Mucosa of rectum (tissue), 2 donors: ENCODE results near the gene SETDB1.
A peak's percentile ranks its signal among the peaks of the same experiment; 100 is the strongest.

Source experiments
- H3K27ac ChIP-seq, 2 donors: one replicate each; pipeline ENCODE4 v1.7.0; 2013; ENCODE audit warnings: inconsistent platforms in 2 of 2, low read depth in 2 of 2, low read length in 2 of 2
- H3K27me3 ChIP-seq, 2 donors: one replicate each; pipeline ENCODE4 v1.7.0; 2013; ENCODE audit warnings: low read length in 2 of 2; ENCODE audit not compliant: control insufficient read depth in 2 of 2, insufficient read depth in 2 of 2
- H3K36me3 ChIP-seq, 2 donors: one replicate each; pipeline ENCODE4 v1.7.0; 2013; ENCODE audit warnings: low read length in 2 of 2; ENCODE audit not compliant: control insufficient read depth in 2 of 2, insufficient read depth in 2 of 2
- H3K4me1 ChIP-seq, 2 donors: one replicate each; pipeline ENCODE4 v1.7.0; 2013; ENCODE audit warnings: low read length in 2 of 2, mild to moderate bottlenecking in 1 of 2; ENCODE audit not compliant: control insufficient read depth in 2 of 2, insufficient read depth in 2 of 2
- H3K4me3 ChIP-seq, 2 donors: one replicate each; pipeline ENCODE4 v1.7.0; 2013; ENCODE audit warnings: low read length in 2 of 2
- H3K9ac ChIP-seq, 2 donors: one replicate each; pipeline ENCODE4 v1.7.0; 2013; ENCODE audit warnings: low read length in 2 of 2, low read depth in 1 of 2, mild to moderate bottlenecking in 1 of 2
- H3K9me3 ChIP-seq, 2 donors: one replicate each; pipeline ENCODE4 v1.7.0; 2013; ENCODE audit warnings: low read length in 2 of 2; ENCODE audit not compliant: control insufficient read depth in 2 of 2
- donor health status: healthy.
- donor health status: Normal muscosa, but diverticular disease.

The SETDB1 gene

GRCh38 chr1:150999051-150999674 is 73.0 kb downstream of the SETDB1 start:
- no peaks in the 10 kb centered on the region for H3K27me3 ChIP-seq
- H3K27ac ChIP-seq, result no peak overlapping the region
- H3K4me3 ChIP-seq, result no peak overlapping the region
- no peaks in the 10 kb centered on the region for H3K9me3 ChIP-seq
- no peak overlapping the region for H3K9ac ChIP-seq
- H3K4me1 ChIP-seq, result peaks cover 9% of the 10 kb centered on the region in 2 donors
- H3K36me3 ChIP-seq, result peaks cover 46 to 52% of the 10 kb centered on the region in 2 donors

- Histone ChIP-seq H3K9me3 (no peaks in the 10 kb centered on the region), H3K4me3 (no peak overlapping the region), H3K9ac (no peak overlapping the region), H3K4me1 (peaks cover 11 to 15% of the 10 kb centered on the region in 2 donors), H3K27me3 (no peaks in the 10 kb centered on the region), H3K36me3 (peaks cover 46 to 52% of the 10 kb centered on the region in 2 donors), H3K27ac (no peak overlapping the region)
These were observed 73.8 kb downstream of the SETDB1 start for GRCh38 chr1:150999926-151000325.

GRCh38 chr1:151000408-151000807 is 74.2 kb downstream of the SETDB1 start:
- H3K9me3 ChIP-seq, result no peaks in the 10 kb centered on the region
- peaks cover 46 to 50% of the 10 kb centered on the region in 2 donors for H3K36me3 ChIP-seq

GRCh38 chr1:151001602-151002001 is 75.4 kb downstream of the SETDB1 start:
- Histone ChIP-seq H3K4me1 (peaks cover 18 to 21% of the 10 kb centered on the region in 2 donors), H3K27me3 (no peaks in the 10 kb centered on the region), H3K4me3 (no peak overlapping the region), H3K9me3 (no peaks in the 10 kb centered on the region), H3K36me3 (peaks cover 46 to 49% of the 10 kb centered on the region in 2 donors), H3K27ac (no peak overlapping the region), H3K9ac (no peak overlapping the region)

More at GRCh38 chr1:151000408-151000807, 74.2 kb downstream of the SETDB1 start:
- Histone ChIP-seq H3K27me3 (no peaks in the 10 kb centered on the region), H3K4me3 (no peak overlapping the region), H3K27ac (no peak overlapping the region), H3K4me1 (peaks cover 12 to 17% of the 10 kb centered on the region in 2 donors), H3K9ac (no peak overlapping the region)

GRCh38 chr1:151002051-151002450 is 75.9 kb downstream of the SETDB1 start:
- no peaks in the 10 kb centered on the region for H3K27me3 ChIP-seq
- no peaks in the 10 kb centered on the region for H3K9me3 ChIP-seq
- H3K27ac ChIP-seq, result no peak overlapping the region
- peaks cover 42 to 44% of the 10 kb centered on the region in 2 donors for H3K36me3 ChIP-seq
- H3K4me1 ChIP-seq, result peaks cover 22 to 24% of the 10 kb centered on the region in 2 donors
- no peak overlapping the region for H3K9ac ChIP-seq
- H3K4me3 ChIP-seq, result no peak overlapping the region

GRCh38 chr1:151002611-151003010 is 76.4 kb downstream of the SETDB1 start:
- Histone ChIP-seq H3K36me3 (peaks cover 37 to 39% of the 10 kb centered on the region in 2 donors), H3K27ac (no peak overlapping the region), H3K4me3 (peak overlapping the region in 1 of 2 donors; percentile 45), H3K4me1 (peaks cover 23 to 28% of the 10 kb centered on the region in 2 donors), H3K9me3 (no peaks in the 10 kb centered on the region), H3K27me3 (no peaks in the 10 kb centered on the region), H3K9ac (no peak overlapping the region)

- H3K4me1 ChIP-seq, result peaks cover 25 to 33% of the 10 kb centered on the region in 2 donors
- H3K27me3 ChIP-seq, result no peaks in the 10 kb centered on the region
- H3K36me3 ChIP-seq, result peaks cover 31 to 34% of the 10 kb centered on the region in 2 donors
- no peaks in the 10 kb centered on the region for H3K9me3 ChIP-seq
- H3K9ac ChIP-seq, result no peak overlapping the region
- peak overlapping the region in 1 of 2 donors; percentile 45 for H3K4me3 ChIP-seq
- no peak overlapping the region for H3K27ac ChIP-seq
These were observed 77.0 kb downstream of the SETDB1 start for GRCh38 chr1:151003180-151003579.

- Histone ChIP-seq H3K27me3 (no peaks in the 10 kb centered on the region), H3K9me3 (no peaks in the 10 kb centered on the region), H3K4me1 (peaks cover 34 to 40% of the 10 kb centered on the region in 2 donors), H3K4me3 (peak overlapping the region; percentile 81 to 84), H3K27ac (peak overlapping the region; percentile 88 to 93), H3K36me3 (peaks cover 16 to 18% of the 10 kb centered on the region in 2 donors), H3K9ac (peak overlapping the region; percentile 87 to 94)
These were observed 79.7 kb downstream of the SETDB1 start for GRCh38 chr1:151005729-151006319.

- H3K9me3 ChIP-seq, result no peaks in the 10 kb centered on the region
- peak within 1 kb of the TSS; percentile 88 to 93 for H3K27ac ChIP-seq
- H3K4me3 ChIP-seq, result peak within 1 kb of the TSS; percentile 84 to 90
- peak within 1 kb of the TSS; percentile 87 to 94 for H3K9ac ChIP-seq
- peaks cover 11 to 12% of the 10 kb centered on the region in 2 donors for H3K36me3 ChIP-seq
- peaks cover 39 to 40% of the 10 kb centered on the region in 2 donors for H3K4me1 ChIP-seq
- H3K27me3 ChIP-seq, result no peaks in the 10 kb centered on the region
These were observed 80.3 kb downstream of the SETDB1 start, which contains the start of gene MINDY1 for GRCh38 chr1:151006327-151007052. Gene MINDY1, minus strand, starts transcription at chr1:151006902. Its CDS starts 4,285 bp downstream, at chr1:151002617.

- H3K4me3 ChIP-seq, result peak overlapping the region; percentile 84 to 90
- H3K27me3 ChIP-seq, result no peaks in the 10 kb centered on the region
- no peaks in the 10 kb centered on the region for H3K36me3 ChIP-seq
- H3K9ac ChIP-seq, result peak overlapping the region; percentile 41 to 60
- no peaks in the 10 kb centered on the region for H3K9me3 ChIP-seq
- peak overlapping the region; percentile 88 to 93 for H3K27ac ChIP-seq
- H3K4me1 ChIP-seq, result peaks cover 41 to 46% of the 10 kb centered on the region in 2 donors
These were observed 81.7 kb downstream of the SETDB1 start for GRCh38 chr1:151007853-151008243.
